HG03095 (cell line): ENCODE measurements around the gene KIRREL3.

Experiments used
- ATAC-seq: cut with Tn5 transposase; IDR thresholded peaks from one replicate; pipeline ENCODE4 v1.9.1; 2021; ENCODE audit warnings: moderate library complexity; ENCODE audit not compliant: unreplicated experiment

KIRREL3 gene

GRCh38 chr11:126748100-126748791 lies 252.3 kb downstream of the KIRREL3 start:
- ATAC-seq = no peak

GRCh38 chr11:126747315-126747714 lies 253.3 kb downstream of the KIRREL3 start:
- no peak for ATAC-seq

GRCh38 chr11:126746443-126746842 lies 254.1 kb downstream of the KIRREL3 start:
- no peak for ATAC-seq

GRCh38 chr11:126744699-126745098 lies 255.9 kb downstream of the KIRREL3 start:
- ATAC-seq = no peak

GRCh38 chr11:126743628-126744027 lies 256.9 kb downstream of the KIRREL3 start:
- ATAC-seq = no peak

- ATAC-seq = no peak
These were observed 258.0 kb downstream of the KIRREL3 start for GRCh38 chr11:126742582-126742981.

GRCh38 chr11:126740846-126741245 lies 259.7 kb downstream of the KIRREL3 start:
- no peak for ATAC-seq

GRCh38 chr11:126739499-126740145 lies 260.9 kb downstream of the KIRREL3 start:
- ATAC-seq = no peak

GRCh38 chr11:126738295-126739031 lies 262.1 kb downstream of the KIRREL3 start:
- no peak for ATAC-seq

- no peak for ATAC-seq
These were observed 263.6 kb downstream of the KIRREL3 start for GRCh38 chr11:126736682-126737572.

GRCh38 chr11:126734752-126735151 lies 265.8 kb downstream of the KIRREL3 start:
- no peak for ATAC-seq

- ATAC-seq = no peak
These were observed 266.9 kb downstream of the KIRREL3 start for GRCh38 chr11:126733685-126734084.

- ATAC-seq = peak; percentile 84
These were observed 267.6 kb downstream of the KIRREL3 start for GRCh38 chr11:126732981-126733380.

- ATAC-seq = no peak
These were observed 268.9 kb downstream of the KIRREL3 start for GRCh38 chr11:126731576-126732142.

GRCh38 chr11:126727381-126727780 lies 273.2 kb downstream of the KIRREL3 start:
- no peak for ATAC-seq

- no peak for ATAC-seq
These were observed 275.0 kb downstream of the KIRREL3 start for GRCh38 chr11:126725521-126725920.

GRCh38 chr11:126725043-126725442 lies 275.5 kb downstream of the KIRREL3 start:
- no peak for ATAC-seq

- ATAC-seq = no peak
These were observed 276.9 kb downstream of the KIRREL3 start for GRCh38 chr11:126723665-126724045.

GRCh38 chr11:126722956-126723664 lies 277.5 kb downstream of the KIRREL3 start:
- ATAC-seq = peak; percentile 73
